ENCODE results near the gene FADS3.

The FADS3 gene

DNA sequence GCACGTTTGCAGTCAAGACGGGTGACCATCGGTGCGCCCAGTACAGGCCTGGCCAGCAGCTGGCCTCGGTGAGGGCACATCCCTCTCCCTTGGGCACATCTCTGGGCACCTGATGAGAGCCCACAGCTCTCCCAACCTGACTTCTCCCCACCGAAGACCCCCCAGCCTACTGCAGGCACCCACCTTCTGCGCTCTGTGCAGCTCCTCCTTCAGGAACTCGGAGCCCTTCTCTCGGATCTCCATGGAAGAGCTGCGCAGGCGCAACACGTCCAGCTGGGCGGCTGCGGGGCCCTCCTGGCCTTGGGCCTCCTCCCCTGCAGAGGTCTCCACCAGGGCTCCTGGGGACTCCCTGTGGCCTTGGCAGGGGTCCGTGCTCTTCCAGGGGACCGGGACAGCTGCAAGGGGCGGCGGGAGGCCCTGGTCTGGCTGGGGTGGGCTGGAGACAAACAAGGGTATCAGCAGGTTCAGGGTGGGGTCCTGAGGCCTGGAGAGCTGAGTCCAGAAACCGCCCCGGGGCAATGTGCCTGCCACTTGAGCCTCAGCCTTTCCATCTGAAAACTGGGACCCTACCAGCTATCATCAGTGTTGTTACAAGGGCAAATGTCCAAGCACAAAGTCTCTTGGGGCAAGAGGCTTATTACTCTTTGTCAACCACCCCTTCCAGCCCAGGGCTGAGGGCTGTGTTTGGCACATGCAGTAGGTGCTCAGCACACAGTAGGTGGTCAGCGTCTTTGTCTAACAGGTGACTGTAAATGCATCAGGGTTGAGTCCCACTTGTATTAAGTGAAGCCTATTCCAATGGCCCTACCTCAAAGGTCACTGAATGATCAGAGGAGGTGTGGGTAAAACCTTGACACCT lies 16.8 kb upstream of the FADS3 start:
- TF ChIP-seq, protein P1, sequence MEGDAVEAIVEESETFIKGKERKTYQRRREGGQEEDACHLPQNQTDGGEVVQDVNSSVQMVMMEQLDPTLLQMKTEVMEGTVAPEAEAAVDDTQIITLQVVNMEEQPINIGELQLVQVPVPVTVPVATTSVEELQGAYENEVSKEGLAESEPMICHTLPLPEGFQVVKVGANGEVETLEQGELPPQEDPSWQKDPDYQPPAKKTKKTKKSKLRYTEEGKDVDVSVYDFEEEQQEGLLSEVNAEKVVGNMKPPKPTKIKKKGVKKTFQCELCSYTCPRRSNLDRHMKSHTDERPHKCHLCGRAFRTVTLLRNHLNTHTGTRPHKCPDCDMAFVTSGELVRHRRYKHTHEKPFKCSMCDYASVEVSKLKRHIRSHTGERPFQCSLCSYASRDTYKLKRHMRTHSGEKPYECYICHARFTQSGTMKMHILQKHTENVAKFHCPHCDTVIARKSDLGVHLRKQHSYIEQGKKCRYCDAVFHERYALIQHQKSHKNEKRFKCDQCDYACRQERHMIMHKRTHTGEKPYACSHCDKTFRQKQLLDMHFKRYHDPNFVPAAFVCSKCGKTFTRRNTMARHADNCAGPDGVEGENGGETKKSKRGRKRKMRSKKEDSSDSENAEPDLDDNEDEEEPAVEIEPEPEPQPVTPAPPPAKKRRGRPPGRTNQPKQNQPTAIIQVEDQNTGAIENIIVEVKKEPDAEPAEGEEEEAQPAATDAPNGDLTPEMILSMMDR (conservative IDR thresholded peaks at IDR 0.05): no peak
- H3K27ac ChIP-seq: no peak overlapping the region

DNA sequence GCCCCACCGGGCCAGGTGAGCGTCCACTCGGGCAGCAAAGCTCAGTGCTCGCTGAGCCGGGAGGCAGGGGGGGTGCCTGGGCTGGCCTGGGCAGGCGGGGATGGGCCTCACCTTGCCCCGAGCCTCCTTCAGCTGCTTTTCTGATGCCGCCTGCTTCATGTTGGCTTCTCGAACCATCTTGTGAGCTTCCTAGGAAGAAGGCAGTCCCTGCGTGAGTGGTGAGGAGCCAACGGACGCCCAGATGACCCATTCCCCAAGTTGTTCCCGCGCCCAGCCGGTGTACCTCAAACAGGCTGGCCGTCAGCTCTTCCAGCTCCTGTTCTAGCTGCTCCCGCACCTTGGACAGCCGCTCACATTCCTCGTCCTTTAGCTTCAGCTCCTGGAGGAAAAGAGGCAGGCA lies 15.9 kb upstream of the FADS3 start:
- H3K27ac ChIP-seq: no peak overlapping the region
- TF ChIP-seq, protein P1 (conservative IDR thresholded peaks at IDR 0.05): no peak
- TF ChIP-seq ZFX (IDR thresholded peaks at IDR 0.05): no peak

DNA sequence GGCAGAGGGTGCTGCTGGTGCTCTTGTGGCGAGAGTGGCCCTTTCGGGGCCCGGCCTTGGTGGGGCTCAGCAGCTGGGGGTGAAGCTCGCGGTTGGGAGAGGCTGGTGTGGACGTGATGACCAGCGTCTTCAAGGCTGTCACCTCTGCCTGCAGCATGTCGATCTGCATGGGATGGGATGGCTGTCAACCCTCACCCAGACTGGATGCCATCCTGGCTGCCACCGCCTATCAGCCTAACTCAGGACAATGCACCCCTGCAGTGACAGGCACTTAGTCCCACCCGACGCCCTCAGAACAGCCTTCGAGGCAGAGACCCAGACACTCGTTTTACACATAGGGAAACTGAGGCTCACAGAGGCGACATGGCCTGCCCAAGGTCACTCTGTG lies 15.2 kb upstream of the FADS3 start:
- TF ChIP-seq, protein P1 (conservative IDR thresholded peaks at IDR 0.05): no peak
- no peak for TF ChIP-seq ZFX (IDR thresholded peaks at IDR 0.05)
- no peak overlapping the region for H3K27ac ChIP-seq

DNA sequence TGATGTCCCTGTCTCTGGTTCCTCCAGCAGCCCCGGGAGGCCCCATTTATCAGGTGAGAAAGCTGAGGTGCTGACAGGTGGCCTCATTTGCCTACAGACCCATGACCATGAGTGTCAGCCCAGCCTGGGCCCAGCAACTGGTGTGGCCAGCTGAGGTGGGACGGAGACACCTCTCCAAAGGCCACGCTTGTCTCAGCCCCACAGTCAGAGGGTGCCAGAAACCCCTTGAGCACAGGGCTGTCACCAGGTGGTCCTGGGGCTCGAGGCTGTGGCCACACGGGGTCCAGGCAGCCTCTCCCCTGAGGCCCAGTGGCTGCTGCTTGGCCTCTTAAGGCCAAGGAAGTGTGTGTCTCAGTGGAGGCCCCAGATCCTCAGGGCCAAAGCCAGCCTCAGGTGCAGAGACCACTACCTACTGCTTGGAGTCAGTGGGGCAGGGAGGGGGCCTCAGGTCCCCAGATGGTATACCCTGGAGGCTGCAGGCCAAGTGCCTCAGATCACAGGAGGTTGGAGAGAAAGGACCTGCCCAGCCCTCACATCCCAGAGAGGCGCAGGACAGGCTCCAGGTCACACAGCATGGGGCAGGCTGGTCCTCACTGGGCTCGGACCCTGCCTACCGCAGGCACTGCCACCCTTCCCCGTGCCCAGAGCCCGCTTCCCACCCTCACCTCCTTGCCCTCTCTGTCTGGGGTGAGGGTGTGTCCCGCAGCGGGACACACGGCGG lies 14.6 kb upstream of the FADS3 start:
- H3K27ac ChIP-seq: no peak overlapping the region
- TF ChIP-seq ZFX (IDR thresholded peaks at IDR 0.05): no peak
- TF ChIP-seq, protein P1 (conservative IDR thresholded peaks at IDR 0.05): no peak

DNA sequence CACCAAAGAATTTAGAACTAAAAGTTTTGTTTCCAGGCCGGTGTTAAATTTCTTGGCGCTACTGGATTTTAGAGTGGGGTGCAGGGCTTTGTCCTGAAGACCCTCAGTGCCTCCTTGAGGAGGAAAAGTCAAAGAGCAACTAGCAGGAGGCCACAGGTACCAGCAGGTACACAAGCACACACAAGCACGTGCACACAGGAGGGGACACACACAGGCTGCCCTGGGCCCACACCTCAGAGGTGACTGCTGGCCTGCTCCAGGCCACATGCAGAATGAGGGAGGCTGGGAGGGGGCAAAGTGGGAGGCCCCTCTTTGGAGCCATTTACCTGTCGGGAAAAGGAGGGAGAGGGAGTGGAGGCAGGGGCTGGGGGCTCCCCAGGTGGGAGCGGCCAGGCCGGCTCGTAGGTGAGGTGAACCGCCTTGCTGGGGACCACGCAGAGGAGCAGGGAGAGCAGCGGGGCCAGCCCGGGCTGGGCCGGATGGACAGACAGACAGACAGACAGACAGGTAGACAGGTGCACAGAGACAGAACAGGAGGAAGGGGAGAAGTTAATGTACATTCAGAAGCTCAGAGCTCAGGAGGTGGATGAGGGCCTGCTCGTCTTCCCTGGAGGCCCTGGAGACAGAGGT lies 13.8 kb upstream of the FADS3 start:
- TF ChIP-seq ZFX (IDR thresholded peaks at IDR 0.05): no peak
- TF ChIP-seq, protein P1 (conservative IDR thresholded peaks at IDR 0.05): no peak
- no peak overlapping the region for H3K27ac ChIP-seq

DNA sequence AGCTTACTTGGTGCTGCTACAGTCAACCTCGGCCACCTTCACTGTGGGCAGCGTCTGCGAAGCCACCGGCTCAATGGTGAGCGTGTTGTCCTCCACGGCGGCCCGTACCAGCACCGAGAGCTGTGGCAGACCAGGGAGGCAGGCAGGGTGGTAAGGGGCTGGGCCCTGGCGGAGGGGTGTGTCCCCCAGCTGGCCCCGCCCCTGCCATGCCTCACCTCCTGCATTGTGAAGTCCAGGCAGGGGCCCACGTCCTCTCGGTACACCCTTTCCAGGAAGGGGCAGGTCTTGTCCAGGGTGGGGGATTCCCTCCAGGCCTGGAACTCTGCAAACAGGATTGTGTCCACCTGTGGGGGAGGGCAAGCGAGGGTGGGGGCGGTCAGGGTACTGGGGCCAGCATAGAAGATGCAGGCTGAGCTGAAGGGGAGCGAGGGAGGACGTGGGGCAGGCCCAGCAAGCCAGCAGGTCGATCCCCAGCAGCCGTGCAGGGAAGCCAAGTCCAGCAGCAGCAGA lies 13.2 kb upstream of the FADS3 start:
- no peak overlapping the region for H3K27ac ChIP-seq
- TF ChIP-seq, protein P1 (conservative IDR thresholded peaks at IDR 0.05): no peak
- no peak for TF ChIP-seq ZFX (IDR thresholded peaks at IDR 0.05)

DNA sequence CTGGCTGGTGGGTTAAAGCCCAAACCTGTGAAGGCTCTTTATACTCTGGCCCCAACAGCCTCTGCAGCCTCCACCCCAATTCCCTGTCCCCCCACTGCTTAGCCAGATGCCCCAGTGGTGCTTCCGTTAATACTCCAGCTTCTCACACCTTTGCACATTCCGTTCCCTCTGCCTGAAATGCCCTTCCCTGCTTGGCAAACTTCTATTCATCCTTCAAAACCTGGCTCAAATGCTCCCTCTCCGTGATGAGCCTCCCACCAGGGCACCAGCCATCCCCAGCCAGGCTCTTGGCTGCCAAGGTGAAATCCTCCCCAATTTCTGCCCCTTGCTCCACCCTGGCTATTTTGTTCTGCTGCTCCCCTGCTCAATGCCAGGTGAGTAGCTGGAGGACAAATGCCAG lies 12.5 kb upstream of the FADS3 start:
- H3K27ac ChIP-seq: no peak overlapping the region
- TF ChIP-seq ZFX (IDR thresholded peaks at IDR 0.05): no peak
- TF ChIP-seq, protein P1 (conservative IDR thresholded peaks at IDR 0.05): no peak

All from C4-2B (cell line).